NCI-H82 (cell line): ENCODE results near the gene PDGFC.

Source experiments
- DNase-seq: peaks from one replicate; lab custom pipeline; 2025; lab: John Stamatoyannopoulos, UW

The PDGFC gene

GRCh38 chr4:156782491-156782890 is 189.1 kb downstream of the PDGFC start:
- DNase-seq: no peak

GRCh38 chr4:156781852-156782251 is 189.7 kb downstream of the PDGFC start:
- no peak for DNase-seq

DNA sequence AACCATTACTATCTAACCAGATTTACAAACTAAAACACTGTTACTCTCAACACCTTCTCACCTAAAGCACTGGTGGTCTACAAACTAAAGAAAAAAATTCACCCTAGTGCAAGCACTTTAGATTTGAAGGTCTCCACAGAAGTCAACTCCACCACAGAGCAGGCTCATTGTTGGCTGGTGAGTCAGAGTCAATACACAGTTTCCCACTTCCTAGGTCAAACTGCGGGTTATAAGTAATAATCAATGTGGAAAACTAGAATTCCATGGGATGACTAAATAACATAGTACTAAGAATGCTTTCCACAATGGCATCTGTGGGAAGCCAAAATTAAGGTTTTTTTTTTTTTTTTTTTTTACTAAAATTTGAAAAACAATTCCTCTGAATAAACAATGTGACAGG is 191.8 kb downstream of the PDGFC start:
- DNase-seq: no peak

DNA sequence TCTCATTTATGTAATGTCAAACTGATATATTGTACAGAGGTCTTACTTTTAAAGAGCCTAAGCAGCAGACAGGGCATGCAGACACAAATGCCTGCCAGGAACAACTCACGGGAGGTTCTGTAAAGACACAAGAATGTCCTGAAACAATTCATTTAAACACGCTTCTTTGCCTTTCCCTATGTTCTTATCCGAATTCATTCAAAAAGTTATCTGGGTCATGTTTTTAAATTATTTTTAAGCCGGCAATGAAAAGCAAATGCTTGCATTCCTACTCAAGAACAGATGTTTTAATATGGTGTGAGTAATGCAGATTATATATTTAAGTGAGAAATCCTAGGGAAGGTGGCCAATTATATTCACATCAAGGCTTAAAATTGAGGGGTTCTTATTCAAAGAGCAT is 192.6 kb downstream of the PDGFC start:
- no peak for DNase-seq

GRCh38 chr4:156778606-156779005 is 193.0 kb downstream of the PDGFC start:
- no peak for DNase-seq

DNA sequence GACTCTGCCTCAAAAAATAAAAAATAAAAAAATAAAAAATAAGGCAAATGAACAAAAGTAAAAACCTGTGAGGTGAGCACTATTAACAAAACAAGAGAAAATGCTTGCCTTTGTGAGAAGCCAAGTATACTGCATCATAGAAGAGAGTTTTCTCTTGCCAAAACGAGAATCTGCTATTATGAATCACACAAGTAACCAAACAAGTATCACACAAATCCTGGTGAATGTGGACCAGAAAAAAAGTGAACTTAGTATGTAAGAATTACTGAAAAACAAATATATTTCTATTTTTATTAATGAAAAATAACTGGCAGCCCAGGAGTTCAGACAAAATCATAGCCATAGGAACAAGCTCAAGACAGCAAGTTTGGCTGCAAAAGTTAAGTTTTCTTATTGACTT is 193.5 kb downstream of the PDGFC start:
- no peak for DNase-seq

GRCh38 chr4:156775813-156776212 is 195.8 kb downstream of the PDGFC start:
- no peak for DNase-seq

- no peak for DNase-seq
These were observed 197.2 kb downstream of the PDGFC start for GRCh38 chr4:156774422-156774821.

GRCh38 chr4:156773648-156774357 is 197.8 kb downstream of the PDGFC start:
- peak; percentile 46 for DNase-seq

DNA sequence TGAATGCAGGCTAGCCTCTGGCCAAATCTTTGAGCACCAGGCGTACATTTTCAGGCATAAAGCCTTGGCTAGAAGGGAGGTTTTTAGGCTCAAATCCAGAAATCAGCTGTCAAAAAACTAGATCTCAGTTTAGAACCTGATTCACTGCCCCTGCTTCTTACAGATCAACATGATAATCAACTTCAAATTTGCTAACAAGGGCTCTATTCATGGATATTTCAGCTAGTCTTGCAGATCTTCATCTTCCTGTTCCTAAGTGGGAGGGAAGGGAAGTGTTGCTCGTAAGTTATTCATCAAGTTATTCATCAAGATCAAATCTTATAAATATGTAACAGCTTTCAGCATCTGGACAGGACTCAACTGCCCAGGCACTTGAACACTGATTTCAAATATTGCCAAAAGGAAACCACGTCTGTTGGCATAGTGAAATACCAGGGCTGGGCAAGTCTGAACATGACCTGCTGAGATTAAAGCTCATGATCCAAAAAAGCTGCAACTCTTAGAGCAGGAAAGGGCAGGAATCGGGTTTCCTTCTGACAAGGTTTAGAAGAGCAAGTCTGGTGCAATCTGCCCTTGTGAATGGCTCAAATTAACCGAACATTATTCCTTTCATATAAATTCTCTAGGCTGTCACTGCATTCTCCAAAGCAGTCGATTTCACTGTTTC is 200.3 kb downstream of the PDGFC start:
- DNase-seq: peak; percentile 48

GRCh38 chr4:156770140-156770539 is 201.5 kb downstream of the PDGFC start:
- no peak for DNase-seq

DNA sequence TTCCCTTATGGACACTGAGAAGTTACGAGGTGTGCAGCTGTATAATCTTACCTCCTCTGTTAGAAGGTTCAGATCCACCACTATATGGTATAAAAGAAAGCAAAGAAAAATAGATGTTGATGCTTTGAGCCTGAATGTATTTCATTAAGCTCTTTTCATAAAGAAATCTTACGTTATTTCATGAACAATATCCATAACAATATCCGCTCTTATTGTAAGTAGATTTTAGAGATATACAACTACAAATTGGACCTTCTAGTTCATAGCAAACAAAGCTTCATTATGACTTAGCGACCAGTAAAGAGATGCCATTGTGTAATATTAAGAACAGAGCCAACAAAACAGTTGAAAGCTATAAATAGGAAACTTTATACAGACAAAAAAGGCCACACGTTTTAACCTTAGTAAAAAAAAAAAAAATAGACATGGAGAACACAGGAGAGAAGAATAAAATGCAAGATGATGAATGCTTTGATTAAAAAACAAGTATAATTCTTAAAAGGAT is 203.6 kb downstream of the PDGFC start:
- DNase-seq: no peak

DNA sequence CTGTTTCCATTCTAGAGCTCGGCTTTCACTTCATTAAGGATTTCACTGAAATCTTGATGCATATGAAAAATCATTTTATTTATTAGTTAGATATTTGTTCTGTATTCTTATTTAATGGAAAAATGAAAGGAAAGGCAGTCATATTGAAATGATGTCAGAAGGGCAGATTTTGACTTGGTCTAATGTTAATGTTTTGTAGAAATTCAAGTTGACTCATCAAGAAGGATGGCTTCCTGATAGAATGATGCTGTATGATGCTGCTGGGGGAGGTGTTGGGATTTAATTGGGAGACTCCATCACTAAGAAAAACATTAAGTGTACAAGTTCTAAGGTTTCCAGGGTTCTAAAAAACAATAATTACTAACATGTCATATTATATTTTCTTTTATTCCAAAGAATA is 204.8 kb downstream of the PDGFC start:
- DNase-seq: no peak

DNA sequence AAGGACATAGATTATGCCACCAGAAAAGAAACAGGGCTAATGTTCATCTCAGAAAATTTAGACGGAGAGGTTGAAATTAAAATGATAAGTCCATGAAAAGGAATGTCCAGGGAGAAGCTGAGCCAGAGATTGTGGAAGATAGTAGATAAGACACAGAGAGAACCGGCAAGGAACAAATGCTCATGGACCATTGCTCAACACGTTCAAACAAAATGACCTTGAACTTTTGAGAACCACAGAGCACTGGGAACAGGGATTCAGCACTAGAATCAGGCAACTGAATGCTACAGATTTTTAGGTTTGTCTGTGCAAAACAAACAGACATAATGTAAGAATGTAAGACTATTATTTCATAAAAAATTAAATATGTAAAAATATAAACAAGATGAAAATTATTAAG is 206.3 kb downstream of the PDGFC start:
- DNase-seq: no peak

GRCh38 chr4:156764846-156765245 is 206.8 kb downstream of the PDGFC start:
- no peak for DNase-seq

DNA sequence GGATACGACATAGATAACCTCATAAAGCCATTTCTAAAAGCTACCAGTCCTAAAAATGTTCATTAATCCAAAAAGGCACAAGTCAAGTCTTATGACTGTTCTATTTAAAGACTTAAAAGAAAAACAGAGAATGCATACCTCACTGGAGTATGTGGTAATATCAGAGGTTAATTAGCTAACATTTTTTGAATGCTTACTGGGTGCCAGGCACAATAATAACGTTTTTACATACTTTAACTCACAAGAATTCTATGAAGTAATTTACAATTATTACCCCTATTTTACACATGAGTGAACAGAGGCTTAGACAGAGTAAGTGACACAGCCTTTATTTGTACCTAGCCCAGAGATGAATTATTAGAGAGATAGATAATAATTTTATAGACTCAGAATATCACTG is 207.5 kb downstream of the PDGFC start:
- no peak for DNase-seq

DNA sequence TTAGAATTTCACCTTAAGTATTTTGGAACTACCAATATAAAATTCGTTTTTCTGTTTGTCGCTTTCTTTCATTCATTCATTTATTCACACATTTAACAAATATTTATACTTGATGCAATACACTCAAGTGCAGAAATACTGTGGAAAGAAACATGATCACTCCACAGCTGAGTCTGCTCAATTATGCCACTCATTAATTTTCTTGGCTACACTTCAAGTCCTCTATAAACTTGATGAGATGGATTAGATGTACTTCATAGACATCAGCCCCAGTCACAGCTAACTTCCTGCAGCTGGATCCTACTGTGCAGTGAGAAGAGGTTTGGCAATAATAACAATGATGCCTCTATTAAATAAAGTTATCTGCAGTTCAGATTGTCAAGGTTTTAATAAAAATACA is 208.1 kb downstream of the PDGFC start:
- peak; percentile 34 for DNase-seq

- peak; percentile 13 for DNase-seq
These were observed 208.7 kb downstream of the PDGFC start for GRCh38 chr4:156762851-156763250.

DNA sequence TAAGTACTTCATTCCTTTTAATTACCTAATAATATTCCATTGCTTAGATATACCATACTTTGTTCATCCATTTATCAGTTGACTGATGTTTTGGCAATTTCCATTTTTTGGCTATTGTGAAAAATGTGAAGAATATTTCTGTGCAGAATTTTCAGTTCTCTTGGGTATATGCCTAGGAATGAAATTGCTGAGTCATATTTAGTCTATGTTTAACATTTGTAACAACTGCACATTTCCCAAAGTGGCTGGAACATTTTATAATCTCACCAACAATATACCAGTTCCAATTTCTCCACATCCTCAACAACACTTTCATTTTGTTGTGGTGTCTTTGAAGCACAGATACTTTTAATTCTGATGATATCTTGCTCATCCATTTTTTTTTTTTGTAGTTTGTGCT is 215.5 kb downstream of the PDGFC start:
- no peak for DNase-seq

DNA sequence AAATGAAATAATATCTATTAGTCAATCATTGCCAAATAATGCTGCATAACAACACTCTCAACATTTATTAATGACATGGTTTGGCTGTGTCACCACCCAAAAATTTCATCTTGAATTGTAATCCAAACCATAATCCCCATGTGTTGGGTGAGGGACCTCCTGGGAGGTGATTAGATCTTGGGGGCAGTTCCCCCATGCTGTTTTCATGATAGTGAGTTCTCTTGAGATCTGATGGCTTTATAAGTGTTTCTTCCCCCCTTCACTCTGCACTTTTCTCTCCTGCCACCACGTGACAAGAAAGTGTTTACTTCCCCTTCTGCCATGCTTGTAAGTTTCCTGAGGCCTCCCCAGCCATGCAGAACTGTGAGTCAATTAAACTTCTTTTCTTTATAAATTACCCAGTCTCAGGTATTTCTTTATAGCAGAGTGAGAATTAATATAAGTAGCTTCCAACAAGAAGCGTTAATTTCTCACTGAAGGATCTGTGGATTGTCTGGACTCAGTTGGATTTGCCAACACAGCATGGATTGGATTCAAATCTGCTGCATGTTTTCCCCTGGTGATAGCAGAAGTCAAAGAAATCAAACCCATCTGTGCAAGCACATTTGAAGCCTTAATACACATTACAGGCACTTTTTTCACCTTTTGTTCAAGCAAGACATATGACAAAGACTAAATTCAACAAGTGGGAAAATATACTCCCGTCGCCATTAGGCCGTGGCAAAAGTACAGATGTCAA is 216.6 kb downstream of the PDGFC start:
- DNase-seq: no peak

DNA sequence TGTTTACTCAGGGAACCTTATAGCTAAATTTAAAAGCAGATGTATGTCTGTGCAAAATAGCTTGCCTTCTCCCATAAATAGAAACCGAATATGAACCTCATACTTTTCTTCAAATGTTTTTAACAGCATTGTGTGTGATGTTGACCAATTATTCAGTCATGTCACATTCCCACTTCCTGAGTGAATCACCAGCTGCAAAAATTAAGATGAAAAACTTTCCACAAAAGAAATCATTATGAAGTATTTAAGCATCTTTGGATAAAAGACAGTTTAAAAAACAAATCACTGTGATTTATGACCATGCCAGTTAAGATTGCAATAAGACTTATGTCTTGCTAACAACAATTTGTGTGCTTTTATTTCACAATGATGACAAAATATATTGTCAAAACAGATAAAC is 220.1 kb downstream of the PDGFC start:
- no peak for DNase-seq

DNA sequence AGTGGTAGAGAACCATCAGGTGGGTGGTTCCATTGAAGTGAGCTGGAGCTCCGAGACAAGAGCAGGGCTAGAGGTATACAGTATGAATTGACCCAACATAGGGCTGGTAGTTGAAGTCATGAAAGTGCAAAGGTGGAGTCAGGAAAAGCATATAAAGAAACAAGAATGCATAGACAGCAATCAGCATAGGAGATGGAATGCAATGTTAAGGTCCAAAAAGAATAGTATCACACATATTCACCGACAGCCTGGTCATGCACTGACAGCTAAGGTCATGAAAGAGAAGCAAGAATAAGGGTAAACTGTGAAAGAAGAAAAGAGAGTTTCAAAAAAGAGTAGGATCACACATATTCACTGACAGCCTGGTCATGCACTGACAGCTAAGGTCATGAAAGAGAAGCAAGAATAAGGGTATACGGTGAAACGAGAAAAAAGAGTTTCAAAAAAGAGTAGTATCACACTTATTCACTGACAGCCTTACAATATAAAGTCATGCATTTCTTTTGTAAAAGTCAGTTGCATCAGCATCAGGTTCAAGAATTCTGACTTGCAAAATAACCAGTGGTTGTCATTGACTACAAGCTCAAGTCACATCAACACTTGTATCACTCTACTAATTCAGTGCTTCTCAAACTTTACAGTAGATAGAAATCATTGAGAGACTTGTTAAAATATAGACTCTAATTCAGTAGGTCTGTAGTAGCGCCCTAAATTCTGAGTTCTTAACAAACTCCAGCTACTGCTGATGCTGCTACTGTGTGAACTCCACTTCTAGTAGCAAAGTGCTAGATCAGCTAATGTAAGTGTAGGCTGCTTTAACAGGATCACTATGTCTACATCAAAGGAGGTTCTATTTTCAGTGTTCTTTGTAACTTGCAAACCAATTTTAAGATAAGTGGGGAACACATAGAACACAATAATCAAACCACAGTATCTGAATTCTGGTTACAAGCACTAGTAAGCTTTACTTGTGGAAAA is 221.9 kb downstream of the PDGFC start:
- no peak for DNase-seq
